Stimulated activated CD8-positive, alpha-beta memory T cell treated with anti-CD3 and anti-CD28 coated beads, Interleukin-2, amount 100 ng/mL, for 48 hours (primary cell): ENCODE results near the gene ZNF107.
"Not testable (repeated sequence)": the region's sequence is repeated elsewhere in the genome, so short reads cannot be mapped to it uniquely, and the experiment has no call there.

Source experiments
- DNase-seq, 2 donors: peaks; one replicate each; pipeline ENCODE4 v3.0.0-alpha.2; 2020; ENCODE audit warnings: low read depth in 2 of 2

Gene ZNF107

GRCh38 chr7:64733550-64734240 is 67.8 kb downstream of the ZNF107 start:
- no peak for DNase-seq

GRCh38 chr7:64736575-64736974 is 70.6 kb downstream of the ZNF107 start:
- no peak for DNase-seq

GRCh38 chr7:64738403-64738802 is 72.5 kb downstream of the ZNF107 start:
- DNase-seq = not testable (repeated sequence)

GRCh38 chr7:64738953-64739352 is 73.0 kb downstream of the ZNF107 start:
- DNase-seq = not testable (repeated sequence)

GRCh38 chr7:64744680-64745079 is 78.7 kb downstream of the ZNF107 start:
- no peak for DNase-seq

- DNase-seq = no peak
Observed at GRCh38 chr7:64747802-64748201, 81.9 kb downstream of the ZNF107 start.

GRCh38 chr7:64753032-64753431 is 87.1 kb downstream of the ZNF107 start:
- no peak for DNase-seq

- no peak for DNase-seq
Observed at GRCh38 chr7:64755865-64756264, 89.9 kb downstream of the ZNF107 start.

- DNase-seq = no peak
Observed at GRCh38 chr7:64758151-64758550, 92.2 kb downstream of the ZNF107 start.
